Epidermal melanocyte (primary cell): ENCODE results near the gene C1orf198.

Experiments
- DNase-seq: peaks from one replicate; pipeline ENCODE4 v3.0.0; 2011; ENCODE audit warnings: low spot score; ENCODE audit not compliant: insufficient read length

C1orf198 gene, protein sequence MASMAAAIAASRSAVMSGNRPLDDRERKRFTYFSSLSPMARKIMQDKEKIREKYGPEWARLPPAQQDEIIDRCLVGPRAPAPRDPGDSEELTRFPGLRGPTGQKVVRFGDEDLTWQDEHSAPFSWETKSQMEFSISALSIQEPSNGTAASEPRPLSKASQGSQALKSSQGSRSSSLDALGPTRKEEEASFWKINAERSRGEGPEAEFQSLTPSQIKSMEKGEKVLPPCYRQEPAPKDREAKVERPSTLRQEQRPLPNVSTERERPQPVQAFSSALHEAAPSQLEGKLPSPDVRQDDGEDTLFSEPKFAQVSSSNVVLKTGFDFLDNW

DNA sequence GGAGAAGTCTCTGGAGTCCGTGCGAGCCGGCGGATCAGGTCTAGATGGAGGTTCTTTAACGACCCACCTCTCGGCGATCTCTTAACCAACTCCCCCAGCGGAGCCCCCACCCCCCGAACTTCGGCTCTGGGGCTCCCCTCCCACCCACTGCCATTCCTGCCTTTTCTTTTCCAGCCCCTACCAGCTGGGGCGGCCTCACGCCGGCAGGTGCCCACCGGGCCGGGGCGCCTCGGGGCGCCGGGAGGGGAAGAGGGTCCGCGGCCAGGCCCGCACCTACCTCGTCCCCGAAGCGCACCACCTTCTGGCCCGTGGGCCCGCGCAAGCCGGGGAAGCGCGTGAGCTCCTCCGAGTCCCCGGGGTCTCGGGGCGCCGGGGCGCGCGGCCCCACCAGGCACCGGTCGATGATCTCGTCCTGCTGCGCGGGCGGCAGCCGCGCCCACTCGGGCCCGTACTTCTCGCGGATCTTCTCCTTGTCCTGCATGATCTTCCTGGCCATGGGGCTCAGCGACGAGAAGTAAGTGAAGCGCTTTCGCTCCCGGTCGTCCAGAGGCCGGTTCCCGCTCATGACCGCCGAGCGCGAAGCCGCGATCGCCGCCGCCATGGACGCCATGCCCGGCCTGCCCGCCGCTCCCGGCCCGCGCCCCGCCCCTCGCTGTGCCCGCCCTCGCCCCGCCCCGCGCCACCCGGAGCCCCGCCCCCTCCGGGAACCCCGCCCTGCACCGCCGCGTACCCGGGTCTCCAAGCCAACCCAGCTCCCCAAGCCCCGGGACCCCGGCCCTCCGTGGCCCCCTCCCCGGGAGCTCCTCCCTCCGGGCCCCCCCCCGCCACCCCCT, at the start of gene C1orf198:
TSS of gene C1orf198 (minus strand) at position 619 of the 833 bp plus-strand sequence. CDS start at position 610, 9 bp downstream.
- DNase-seq = peak; percentile 47

GRCh38 chr1:230917284-230918135, 49.2 kb upstream of the C1orf198 start:
- DNase-seq = peak; percentile 65

- DNase-seq = no peak
Observed at GRCh38 chr1:230916587-230917283, 48.4 kb upstream of the C1orf198 start.

GRCh38 chr1:230915078-230915477, 46.8 kb upstream of the C1orf198 start:
- no peak for DNase-seq

- DNase-seq = no peak
Observed at GRCh38 chr1:230913496-230913895, 45.2 kb upstream of the C1orf198 start.

DNA sequence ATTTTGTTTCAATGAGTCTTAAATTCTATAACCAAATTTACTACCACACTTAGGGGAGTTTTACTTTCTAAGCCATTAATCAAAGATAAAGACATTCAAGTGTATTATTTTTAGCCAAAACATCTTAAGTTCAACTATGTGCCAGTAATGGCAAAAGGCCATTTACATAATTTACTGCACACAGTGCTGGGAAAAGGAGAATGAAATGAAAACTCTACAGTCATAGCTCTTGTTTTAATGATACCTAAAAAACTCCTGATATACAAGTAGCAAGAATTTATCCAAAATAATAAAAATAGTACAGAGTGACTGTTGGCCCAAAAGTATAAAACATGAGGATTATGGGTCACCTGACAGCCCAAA, 42.4 kb upstream of the C1orf198 start:
- no peak for DNase-seq

DNA sequence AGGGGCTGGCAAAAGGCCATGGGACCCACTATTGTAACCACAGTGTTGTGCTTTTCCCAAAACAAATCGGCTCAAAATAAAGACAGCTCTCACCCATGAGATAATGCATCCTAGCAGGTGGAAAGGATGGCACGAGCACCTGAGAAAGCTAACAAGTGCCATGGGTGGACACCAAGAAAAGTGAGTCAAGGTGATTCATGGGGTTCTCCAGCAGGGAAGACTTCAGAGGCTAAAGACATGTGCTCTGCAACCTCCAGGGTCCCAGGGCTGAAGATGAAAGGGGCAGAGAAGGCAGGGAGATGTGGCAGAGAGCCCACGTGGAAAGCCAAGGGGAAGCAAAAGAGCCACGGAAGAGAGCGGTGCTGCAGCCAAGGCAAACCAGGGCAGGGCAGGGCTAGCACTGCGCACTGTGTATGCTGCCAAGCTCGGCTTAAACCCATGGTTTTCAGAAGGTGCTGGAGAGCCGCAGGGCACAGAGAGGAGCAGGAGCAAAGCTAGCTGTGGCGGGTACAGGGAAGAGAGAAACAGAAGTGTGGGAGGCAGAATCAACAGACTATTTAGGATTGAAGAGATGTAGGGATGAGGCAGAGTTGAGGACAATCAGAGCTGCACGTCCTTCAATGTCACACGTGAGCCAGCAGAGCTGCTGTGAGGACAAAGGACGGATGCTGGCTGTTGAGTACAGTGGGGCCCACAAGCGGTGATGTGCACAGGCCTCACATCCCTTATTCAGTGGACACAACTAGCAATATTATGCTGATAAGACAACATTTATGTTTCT, 41.8 kb upstream of the C1orf198 start:
- no peak for DNase-seq

DNA sequence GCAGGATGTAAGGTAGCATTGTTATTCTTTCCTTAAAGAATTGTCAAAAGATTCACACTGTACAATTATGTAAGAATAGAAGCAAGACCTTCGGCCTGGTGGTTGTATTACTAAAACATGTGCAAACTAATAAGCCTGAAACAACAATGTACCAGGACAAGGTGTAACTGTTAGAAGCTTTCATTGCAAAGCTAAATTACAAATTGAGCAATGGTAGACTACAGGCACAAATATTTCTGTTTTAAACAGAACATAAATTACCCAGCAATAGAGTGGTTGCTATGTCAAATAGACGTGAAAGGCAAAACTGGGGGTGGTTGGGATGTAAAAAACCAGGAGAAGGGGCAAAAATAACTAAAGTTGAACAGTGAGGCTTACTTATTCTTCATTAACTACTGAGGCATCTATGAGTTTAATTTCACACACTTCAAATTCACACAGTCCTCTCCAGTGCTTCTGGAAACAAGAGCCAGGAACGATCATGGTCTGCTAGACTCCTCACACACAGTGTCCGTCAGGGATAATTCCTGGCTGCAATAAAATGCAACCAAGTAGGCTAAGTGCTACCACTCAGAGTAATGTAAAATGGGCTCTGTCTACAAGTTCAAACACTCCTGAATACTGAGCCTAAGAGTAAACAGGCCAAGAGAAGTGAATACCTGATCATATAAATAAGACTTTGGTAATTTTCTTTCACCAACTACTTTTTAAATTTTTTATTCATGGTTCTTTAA, 39.3 kb upstream of the C1orf198 start:
- no peak for DNase-seq

- DNase-seq = no peak
Observed at GRCh38 chr1:230906226-230906625, 37.9 kb upstream of the C1orf198 start.

GRCh38 chr1:230905733-230906132, 37.4 kb upstream of the C1orf198 start:
- no peak for DNase-seq

GRCh38 chr1:230902349-230902923, 34.1 kb upstream of the C1orf198 start:
- DNase-seq = no peak

- no peak for DNase-seq
Observed at GRCh38 chr1:230901671-230902070, 33.4 kb upstream of the C1orf198 start.

DNA sequence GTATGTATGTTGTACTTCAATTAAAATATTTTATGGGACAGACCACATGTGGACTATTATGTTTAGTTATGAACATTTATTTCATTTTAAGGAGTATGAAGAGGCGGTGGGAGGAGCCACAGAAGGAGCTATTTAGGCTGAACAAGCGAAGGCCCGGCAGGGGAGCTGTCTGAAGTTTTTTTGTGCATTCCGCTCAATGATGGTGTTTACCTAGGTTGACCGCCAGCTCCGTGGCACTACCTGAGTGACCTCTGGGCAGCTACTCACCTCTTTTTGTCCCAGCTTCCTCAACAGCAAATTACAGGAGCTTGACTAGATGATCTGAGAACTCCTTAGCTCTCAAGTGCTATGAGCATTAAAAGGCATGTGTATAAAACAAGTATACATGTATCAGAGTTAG, 32.7 kb upstream of the C1orf198 start:
- DNase-seq = no peak

- DNase-seq = no peak
Observed at GRCh38 chr1:230899841-230900251, 31.5 kb upstream of the C1orf198 start.

- DNase-seq = no peak
Observed at GRCh38 chr1:230898748-230899147, 30.4 kb upstream of the C1orf198 start.

- DNase-seq = no peak
Observed at GRCh38 chr1:230898144-230898543, 29.8 kb upstream of the C1orf198 start.

GRCh38 chr1:230896779-230897178, 28.5 kb upstream of the C1orf198 start:
- no peak for DNase-seq

DNA sequence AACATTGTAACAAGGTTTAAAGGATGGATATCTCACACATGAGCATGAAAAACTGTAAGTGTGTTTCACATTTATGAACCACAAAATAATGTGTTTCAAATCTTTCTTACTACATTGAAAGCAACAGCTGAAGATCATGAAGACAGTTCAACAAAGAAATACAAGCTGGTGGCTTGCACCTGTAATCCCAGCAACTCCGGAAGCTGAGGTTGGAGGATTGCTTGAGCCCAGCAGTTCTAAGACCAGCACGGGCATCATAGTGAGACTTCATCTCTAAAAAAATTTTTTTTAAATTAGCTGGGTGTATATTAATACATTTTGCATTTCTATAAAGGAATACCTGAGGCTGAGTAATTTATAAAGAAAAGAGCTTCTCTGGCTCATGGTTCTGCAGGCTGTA, 27.1 kb upstream of the C1orf198 start:
- DNase-seq = no peak

DNA sequence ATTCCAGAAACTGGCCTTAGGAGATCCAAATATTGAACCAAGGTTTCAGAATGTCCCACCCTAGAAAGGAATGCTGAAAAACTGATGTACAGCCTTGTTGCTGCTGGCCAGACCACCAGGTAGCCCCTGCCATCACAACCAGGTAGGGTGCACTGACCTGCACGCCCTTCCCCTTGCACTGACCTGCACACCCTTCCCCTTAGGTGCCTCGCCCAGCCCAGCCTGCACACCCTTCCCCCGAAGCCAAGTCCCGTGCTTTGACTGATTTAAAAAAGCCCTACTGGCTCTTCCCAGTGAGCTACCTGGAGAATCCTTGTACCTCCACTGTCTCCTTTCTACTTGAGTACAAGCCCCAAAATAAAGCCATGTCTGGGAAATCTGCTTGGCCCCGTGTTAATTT, 26.3 kb upstream of the C1orf198 start:
- no peak for DNase-seq
